Neural progenitor cell (in vitro differentiated cells): ENCODE measurements around the gene PLCB1. TPM values are rescaled to one million over a fixed set of nuclear protein-coding genes. Genes with fewer than 3 reads are reported as not detected.
A peak's percentile ranks its signal among the peaks of the same experiment; 100 is the strongest.

Experiments used
- DNase-seq: peaks from one replicate; pipeline ENCODE4 v3.0.0-alpha.2; 2016; ENCODE audit warnings: low spot score
- H2AFZ ChIP-seq: fragments of 200-600 bp; sonication (generic); replicated peaks from 2 replicates; pipeline ENCODE4 v1.6.1; 2016; ENCODE audit warnings: antibody characterized with exemption
- H3F3A ChIP-seq: fragments of 200-600 bp; sonication (generic); 2 replicates; pipeline ENCODE4 v1.6.1; 2016; ENCODE audit warnings: antibody characterized with exemption, low read depth
- H3K27ac ChIP-seq: fragments of 200-600 bp; sonication (generic); 2 replicates; pipeline ENCODE4 v1.5.1; 2016; ENCODE audit warnings: mild to moderate bottlenecking
- H3K27me3 ChIP-seq: fragments of 200-600 bp; sonication (generic); 2 replicates; pipeline ENCODE4 v1.6.1; 2016; ENCODE audit warnings: mild to moderate bottlenecking, moderate library complexity
- H3K36me3 ChIP-seq: fragments of 200-600 bp; sonication (generic); 2 replicates; pipeline ENCODE4 v1.5.1; 2016
- H3K4me1 ChIP-seq: fragments of 200-600 bp; sonication (generic); 2 replicates; pipeline ENCODE4 v1.6.1; 2016; ENCODE audit warnings: mixed run types
- H3K4me2 ChIP-seq: fragments of 200-600 bp; sonication (generic); 2 replicates; pipeline ENCODE4 v1.6.1; 2016
- H3K4me3 ChIP-seq: fragments of 200-600 bp; sonication (generic); 2 replicates; pipeline ENCODE4 v1.5.1; 2016
- H3K79me2 ChIP-seq: fragments of 200-600 bp; sonication (generic); 2 replicates; pipeline ENCODE4 v1.6.1; 2016; ENCODE audit warnings: low read depth
- H3K9ac ChIP-seq: fragments of 200-600 bp; sonication (generic); 2 replicates; pipeline ENCODE4 v1.6.1; 2016
- H3K9me3 ChIP-seq: fragments of 200-600 bp; sonication (generic); 2 replicates; pipeline ENCODE4 v1.5.1; 2016; ENCODE audit warnings: low read depth
- H4K20me1 ChIP-seq: fragments of 200-600 bp; sonication (generic); 2 replicates; pipeline ENCODE4 v1.6.1; 2016; ENCODE audit warnings: low read depth
- H3K27ac Mint-ChIP-seq: 3 replicates; pipeline ENCODE4 v1.8.0; 2021; ENCODE audit warnings: mixed read lengths
- H3K27me3 Mint-ChIP-seq: 2 replicates; pipeline ENCODE4 v1.8.0; 2022; ENCODE audit warnings: low read depth, mild to moderate bottlenecking, inconsistent platforms, moderate library complexity, mixed read lengths; ENCODE audit not compliant: insufficient read depth
- H3K36me3 Mint-ChIP-seq: 3 replicates; pipeline ENCODE4 v1.8.0; 2021; ENCODE audit warnings: mixed read lengths
- H3K4me1 Mint-ChIP-seq: 3 replicates; pipeline ENCODE4 v1.8.0; 2021; ENCODE audit warnings: mixed read lengths
- H3K4me3 Mint-ChIP-seq: 3 replicates; pipeline ENCODE4 v1.8.0; 2021; ENCODE audit warnings: mild to moderate bottlenecking, moderate library complexity, mixed read lengths
- H3K9me3 Mint-ChIP-seq: 3 replicates; pipeline ENCODE4 v1.8.0; 2020; ENCODE audit warnings: mixed read lengths
- CTCF ChIP-seq: fragments of 200-600 bp; sonication (generic); IDR thresholded peaks from 2 replicates; pipeline ENCODE4 v1.5.1; 2017; ENCODE audit warnings: antibody characterized with exemption, mild to moderate bottlenecking
- EZH2 ChIP-seq: fragments of 200-600 bp; sonication (generic); IDR thresholded peaks from 2 replicates; pipeline ENCODE4 v1.6.1; 2017; ENCODE audit warnings: antibody characterized with exemption, mild to moderate bottlenecking, moderate library complexity
- EZH2phosphoT487 ChIP-seq: fragments of 200-600 bp; sonication (generic); IDR thresholded peaks from 2 replicates; pipeline ENCODE4 v1.6.1; 2017; ENCODE audit warnings: antibody characterized with exemption
- total RNA-seq: library from RNA; depleted of rRNA; stranded (reverse); fragments of >200 nt; gene quantifications from 2 replicates; pipeline ENCODE4 v1.2.3, GENCODE V29; 2015; ENCODE audit warnings: low replicate concordance

PLCB1 gene
- total RNA-seq, 1 donor from 2014 or later = 30.2 TPM

GRCh38 chr20:8903655-8904605, 771.9 kb downstream of the PLCB1 start:
- Histone ChIP-seq H2AFZ (no peak overlapping the region), H4K20me1 (no peaks in the 10 kb centered on the region), H3K27ac (peak overlapping the region; percentile 27), H3F3A (peaks cover 11% of the 10 kb centered on the region), H3K79me2 (no peaks in the 10 kb centered on the region), H3K4me1 (peaks cover 19% of the 10 kb centered on the region), H3K9ac (no peak overlapping the region), H3K36me3 (no peaks in the 10 kb centered on the region), H3K4me3 (no peak overlapping the region), H3K9me3 (no peaks in the 10 kb centered on the region), H3K4me2 (peak overlapping the region; percentile 13), H3K27me3 (no peaks in the 10 kb centered on the region)
- Mint-ChIP-seq H3K27ac (no peak overlapping the region), H3K9me3 (peaks cover 2% of the 10 kb centered on the region), H3K4me1 (peaks cover 12% of the 10 kb centered on the region), H3K27me3 (no peaks in the 10 kb centered on the region), H3K36me3 (no peaks in the 10 kb centered on the region), H3K4me3 (no peak overlapping the region)
- TF ChIP-seq EZH2phosphoT487 = no peak
- TF ChIP-seq EZH2 = no peak
- no peak for TF ChIP-seq CTCF
- peak; percentile 17 for DNase-seq

GRCh38 chr20:8909596-8909995, 777.5 kb downstream of the PLCB1 start:
- Histone ChIP-seq H3K79me2 (no peaks in the 10 kb centered on the region), H3K9ac (no peak overlapping the region), H3K27me3 (no peaks in the 10 kb centered on the region), H3K27ac (no peak overlapping the region), H3K36me3 (no peaks in the 10 kb centered on the region), H4K20me1 (no peaks in the 10 kb centered on the region), H3K4me1 (peaks cover 12% of the 10 kb centered on the region), H3F3A (peaks cover under 1% of the 10 kb centered on the region), H3K4me3 (no peak overlapping the region), H3K9me3 (no peaks in the 10 kb centered on the region), H2AFZ (no peak overlapping the region), H3K4me2 (no peak overlapping the region)
- no peak for DNase-seq
- Mint-ChIP-seq H3K4me1 (peaks cover 14% of the 10 kb centered on the region), H3K9me3 (no peaks in the 10 kb centered on the region), H3K27ac (no peak overlapping the region), H3K36me3 (no peaks in the 10 kb centered on the region), H3K27me3 (no peaks in the 10 kb centered on the region), H3K4me3 (no peak overlapping the region)
- TF ChIP-seq CTCF (no peak), EZH2 (no peak), EZH2phosphoT487 (no peak)

GRCh38 chr20:8912096-8912495, 780.0 kb downstream of the PLCB1 start:
- H3K27ac Mint-ChIP-seq = no peak overlapping the region
- no peak overlapping the region for H3K4me2 ChIP-seq
- H3K4me1 Mint-ChIP-seq = peaks cover 11% of the 10 kb centered on the region
- no peak overlapping the region for H3K9ac ChIP-seq
- peaks cover 8% of the 10 kb centered on the region for H3K9me3 Mint-ChIP-seq
- TF ChIP-seq CTCF (no peak), EZH2 (no peak), EZH2phosphoT487 (no peak)
- H3K36me3 Mint-ChIP-seq = no peaks in the 10 kb centered on the region
- no peak overlapping the region for H3K4me3 Mint-ChIP-seq
- H3K9me3 ChIP-seq = no peaks in the 10 kb centered on the region
- no peaks in the 10 kb centered on the region for H4K20me1 ChIP-seq
- no peak overlapping the region for H2AFZ ChIP-seq
- H3K36me3 ChIP-seq = no peaks in the 10 kb centered on the region
- H3K4me3 ChIP-seq = no peak overlapping the region
- no peak for DNase-seq
- H3K4me1 ChIP-seq = peaks cover 11% of the 10 kb centered on the region
- no peaks in the 10 kb centered on the region for H3K27me3 Mint-ChIP-seq
- H3K27me3 ChIP-seq = no peaks in the 10 kb centered on the region
- no peaks in the 10 kb centered on the region for H3K79me2 ChIP-seq
- H3K27ac ChIP-seq = no peak overlapping the region
- H3F3A ChIP-seq = no peaks in the 10 kb centered on the region
